GM12864 (cell line): ENCODE data around the gene NFKBIA.
"Not testable (repeated sequence)": the region's sequence is repeated elsewhere in the genome, so short reads cannot be mapped to it uniquely, and the experiment has no call there.

ENCODE experiments used
- DNase-seq: peaks from one replicate; pipeline ENCODE4 v3.0.0-alpha.2; 2011; ENCODE audit warnings: low read depth
- H3K4me3 ChIP-seq: 2 replicates; pipeline ENCODE4 v1.5.1; 2011; ENCODE audit warnings: mild to moderate bottlenecking, low read depth, low read length, control low read depth
- TF ChIP-seq, protein P1 (sequence below): IDR thresholded peaks from 2 replicates; pipeline ENCODE4 v1.5.1; 2011; ENCODE audit warnings: low read depth, mild to moderate bottlenecking, moderate library complexity, low read length, control low read depth, inconsistent platforms; ENCODE audit errors: missing control alignments

The NFKBIA gene

DNA sequence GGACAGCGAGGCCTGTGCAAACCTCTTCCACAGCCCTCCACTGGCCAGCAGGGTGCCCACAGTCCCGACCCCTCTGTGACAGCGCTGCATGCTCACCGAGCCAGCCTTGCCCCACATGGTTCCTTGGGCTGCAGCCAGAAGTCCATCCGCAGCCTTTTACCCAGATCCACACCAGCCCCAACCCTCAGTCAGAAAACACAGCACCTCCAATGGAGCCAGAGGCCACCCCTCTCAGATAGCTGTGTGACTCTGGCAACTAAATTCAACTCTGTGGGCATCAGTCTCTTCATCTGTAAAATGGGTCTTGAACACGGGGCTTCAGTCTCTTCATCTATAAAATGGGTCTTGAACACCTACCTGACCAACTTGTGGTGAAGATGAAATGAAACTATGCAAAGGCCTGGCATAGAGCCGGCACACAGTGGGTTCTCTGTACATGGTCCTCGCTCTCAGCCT, 38.0 kb downstream of the NFKBIA start:
- no peak for DNase-seq
- TF ChIP-seq, protein P1, sequence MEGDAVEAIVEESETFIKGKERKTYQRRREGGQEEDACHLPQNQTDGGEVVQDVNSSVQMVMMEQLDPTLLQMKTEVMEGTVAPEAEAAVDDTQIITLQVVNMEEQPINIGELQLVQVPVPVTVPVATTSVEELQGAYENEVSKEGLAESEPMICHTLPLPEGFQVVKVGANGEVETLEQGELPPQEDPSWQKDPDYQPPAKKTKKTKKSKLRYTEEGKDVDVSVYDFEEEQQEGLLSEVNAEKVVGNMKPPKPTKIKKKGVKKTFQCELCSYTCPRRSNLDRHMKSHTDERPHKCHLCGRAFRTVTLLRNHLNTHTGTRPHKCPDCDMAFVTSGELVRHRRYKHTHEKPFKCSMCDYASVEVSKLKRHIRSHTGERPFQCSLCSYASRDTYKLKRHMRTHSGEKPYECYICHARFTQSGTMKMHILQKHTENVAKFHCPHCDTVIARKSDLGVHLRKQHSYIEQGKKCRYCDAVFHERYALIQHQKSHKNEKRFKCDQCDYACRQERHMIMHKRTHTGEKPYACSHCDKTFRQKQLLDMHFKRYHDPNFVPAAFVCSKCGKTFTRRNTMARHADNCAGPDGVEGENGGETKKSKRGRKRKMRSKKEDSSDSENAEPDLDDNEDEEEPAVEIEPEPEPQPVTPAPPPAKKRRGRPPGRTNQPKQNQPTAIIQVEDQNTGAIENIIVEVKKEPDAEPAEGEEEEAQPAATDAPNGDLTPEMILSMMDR, result no peak
- no peak overlapping the region for H3K4me3 ChIP-seq

DNA sequence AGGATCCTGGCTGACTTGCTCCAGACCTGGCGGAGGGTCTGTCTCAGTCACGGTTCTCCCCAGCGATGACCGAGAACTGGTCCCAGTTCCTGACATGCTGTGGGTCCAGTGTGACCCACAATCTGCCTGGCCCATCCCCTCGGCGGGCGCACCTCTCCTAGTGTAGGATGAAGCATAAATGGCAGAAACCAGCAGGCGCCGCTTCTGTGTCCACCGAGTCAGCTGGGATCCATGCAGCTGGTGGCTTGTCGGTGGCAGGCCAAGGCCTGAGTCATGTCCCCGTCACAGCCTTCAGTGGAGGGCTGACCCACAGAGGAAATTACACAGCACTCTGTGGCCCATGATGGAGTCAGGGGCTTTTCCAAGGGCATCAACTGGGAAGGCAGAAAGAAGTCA, 38.5 kb downstream of the NFKBIA start:
- H3K4me3 ChIP-seq, result no peak overlapping the region
- TF ChIP-seq, protein P1, result no peak
- no peak for DNase-seq

DNA sequence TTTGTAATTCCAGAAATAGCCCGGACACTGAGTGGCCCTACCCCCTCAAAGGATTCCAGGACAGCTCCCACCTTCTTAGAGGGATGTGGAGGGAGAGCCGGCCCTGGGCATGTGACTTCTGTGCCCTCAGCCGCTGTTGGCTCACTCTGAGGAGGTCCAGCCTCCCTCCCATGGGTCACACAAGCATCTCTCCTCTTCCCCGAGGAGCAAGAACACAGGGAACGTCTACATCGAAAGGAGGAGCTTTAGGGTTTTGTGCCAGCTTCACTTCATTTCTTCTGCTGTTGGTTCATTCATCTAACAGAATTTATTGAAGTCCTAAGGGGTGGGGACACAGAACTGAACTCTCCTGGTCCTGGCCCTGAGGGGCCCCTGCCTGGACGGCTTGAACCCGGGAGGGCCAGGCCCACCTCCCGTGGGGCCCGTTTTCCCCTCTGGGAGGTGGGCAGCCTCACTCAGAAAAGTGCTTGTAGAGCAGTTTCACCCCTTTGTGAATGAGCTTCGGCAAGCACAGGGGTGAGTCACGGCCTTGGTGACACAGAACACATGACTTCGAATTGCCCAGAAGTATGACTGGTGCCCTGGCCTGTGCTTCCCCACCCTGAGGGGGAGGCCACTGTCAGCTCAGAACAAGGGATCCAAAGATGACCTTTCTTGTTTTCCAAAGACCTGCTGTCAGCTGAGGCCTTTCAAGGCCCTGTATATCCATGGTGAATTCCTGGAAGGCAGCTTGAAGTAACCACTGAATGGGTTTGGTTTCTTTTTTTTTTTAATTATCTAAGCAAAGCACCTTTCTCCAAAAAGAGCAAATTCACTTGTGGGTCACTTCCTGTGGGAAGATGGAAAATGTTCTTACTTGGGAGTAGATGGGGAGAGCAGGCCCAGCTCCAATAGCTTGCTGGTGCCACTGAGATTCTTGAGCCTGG, 39.2 kb downstream of the NFKBIA start:
- no peak for DNase-seq
- H3K4me3 ChIP-seq, result no peak overlapping the region
- TF ChIP-seq, protein P1, result no peak

DNA sequence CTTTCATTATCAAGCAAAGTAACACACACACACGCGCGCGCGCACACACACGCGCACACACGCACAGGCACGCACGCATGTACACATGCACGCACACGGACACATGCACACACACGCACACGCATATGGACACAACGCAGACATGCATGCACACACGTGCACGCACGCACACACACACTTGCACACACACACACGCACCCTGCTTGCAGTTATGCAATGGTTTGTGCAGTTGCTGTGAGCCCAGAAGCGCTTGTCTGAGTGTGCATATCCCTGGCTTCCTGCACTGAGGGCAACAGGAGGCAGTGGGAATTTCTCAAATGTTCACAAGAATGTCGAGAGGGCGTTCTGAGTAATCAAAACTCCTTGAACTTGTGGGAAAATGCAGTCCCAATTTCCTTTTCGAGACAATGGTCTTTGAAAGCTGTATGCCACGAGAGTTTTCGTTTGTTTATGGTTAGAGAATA, 41.6 kb downstream of the NFKBIA start:
- H3K4me3 ChIP-seq, result no peak overlapping the region
- TF ChIP-seq, protein P1, result no peak
- no peak for DNase-seq

DNA sequence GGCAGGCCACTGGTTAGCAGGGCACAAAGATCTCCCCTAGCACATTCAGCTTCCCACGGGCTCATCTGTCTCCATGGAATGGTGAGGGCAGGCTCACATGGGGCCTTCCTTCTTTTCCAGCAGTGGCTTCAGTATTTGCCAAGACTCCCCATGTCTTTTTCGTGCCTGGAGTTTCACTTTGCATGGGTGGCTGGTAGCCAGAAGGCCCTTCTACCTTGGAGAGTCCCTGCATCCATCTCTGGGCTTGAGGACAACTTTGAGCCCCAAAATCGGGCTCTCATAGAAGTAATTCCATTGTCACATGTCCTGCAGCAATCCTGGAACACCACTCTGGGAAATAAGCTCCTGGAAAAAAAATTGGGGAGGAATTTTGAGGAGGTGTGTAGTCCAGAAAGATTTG, 42.1 kb downstream of the NFKBIA start:
- no peak for DNase-seq
- TF ChIP-seq, protein P1, result no peak
- H3K4me3 ChIP-seq, result no peak overlapping the region

DNA sequence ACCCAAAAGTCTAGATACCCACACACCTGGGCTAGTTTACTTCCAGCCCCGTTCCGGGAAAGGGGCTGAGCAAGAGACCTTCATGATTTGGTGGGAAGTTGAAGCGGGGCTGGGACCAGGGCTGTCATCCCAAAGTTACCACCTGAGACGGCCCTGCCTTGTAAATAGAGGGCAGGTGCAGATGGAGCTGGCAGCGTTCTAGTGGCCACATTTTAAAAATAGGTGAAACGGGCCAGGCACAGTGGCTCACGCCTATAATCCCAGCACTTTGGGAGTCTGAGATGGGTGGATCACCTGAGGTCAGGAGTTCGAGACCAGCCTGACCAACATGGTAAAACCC, 43.4 kb downstream of the NFKBIA start:
- no peak for DNase-seq
- TF ChIP-seq, protein P1, result no peak
- H3K4me3 ChIP-seq, result no peak overlapping the region

DNA sequence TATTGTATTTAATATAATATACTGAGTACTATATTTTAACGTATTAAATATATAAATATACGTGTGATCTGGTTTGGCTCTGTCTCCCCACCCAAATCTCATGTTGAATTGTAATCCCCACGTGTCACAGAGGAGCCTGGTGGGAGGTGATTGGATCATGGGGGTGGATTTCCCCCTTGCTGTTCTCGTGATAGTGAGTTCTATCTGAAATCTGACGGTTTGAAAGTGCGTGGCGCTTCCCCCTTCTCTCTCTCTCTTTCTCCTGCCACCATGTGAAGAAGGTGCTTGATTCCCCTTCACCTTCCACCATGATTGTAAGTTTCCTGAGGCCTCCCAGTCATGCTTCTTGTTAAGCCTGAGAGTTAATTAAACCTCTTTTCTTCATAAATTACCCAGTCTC, 44.9 kb downstream of the NFKBIA start:
- H3K4me3 ChIP-seq, DNase-seq: not testable (repeated sequence)
